Smooth muscle cell of the pulmonary artery (primary cell): Measurements from ENCODE around the gene PTF1A. TPM values are rescaled to one million over a fixed set of nuclear protein-coding genes. Genes with fewer than 3 reads are reported as not detected.

ENCODE experiments used
- total RNA-seq: library from RNA; depleted of rRNA; stranded (reverse); fragments of >200 nt; gene quantifications from 2 replicates; pipeline ENCODE4 v1.2.3, GENCODE V29; 2014

Gene PTF1A
- total RNA-seq: not detected in 2 replicates

DNA sequence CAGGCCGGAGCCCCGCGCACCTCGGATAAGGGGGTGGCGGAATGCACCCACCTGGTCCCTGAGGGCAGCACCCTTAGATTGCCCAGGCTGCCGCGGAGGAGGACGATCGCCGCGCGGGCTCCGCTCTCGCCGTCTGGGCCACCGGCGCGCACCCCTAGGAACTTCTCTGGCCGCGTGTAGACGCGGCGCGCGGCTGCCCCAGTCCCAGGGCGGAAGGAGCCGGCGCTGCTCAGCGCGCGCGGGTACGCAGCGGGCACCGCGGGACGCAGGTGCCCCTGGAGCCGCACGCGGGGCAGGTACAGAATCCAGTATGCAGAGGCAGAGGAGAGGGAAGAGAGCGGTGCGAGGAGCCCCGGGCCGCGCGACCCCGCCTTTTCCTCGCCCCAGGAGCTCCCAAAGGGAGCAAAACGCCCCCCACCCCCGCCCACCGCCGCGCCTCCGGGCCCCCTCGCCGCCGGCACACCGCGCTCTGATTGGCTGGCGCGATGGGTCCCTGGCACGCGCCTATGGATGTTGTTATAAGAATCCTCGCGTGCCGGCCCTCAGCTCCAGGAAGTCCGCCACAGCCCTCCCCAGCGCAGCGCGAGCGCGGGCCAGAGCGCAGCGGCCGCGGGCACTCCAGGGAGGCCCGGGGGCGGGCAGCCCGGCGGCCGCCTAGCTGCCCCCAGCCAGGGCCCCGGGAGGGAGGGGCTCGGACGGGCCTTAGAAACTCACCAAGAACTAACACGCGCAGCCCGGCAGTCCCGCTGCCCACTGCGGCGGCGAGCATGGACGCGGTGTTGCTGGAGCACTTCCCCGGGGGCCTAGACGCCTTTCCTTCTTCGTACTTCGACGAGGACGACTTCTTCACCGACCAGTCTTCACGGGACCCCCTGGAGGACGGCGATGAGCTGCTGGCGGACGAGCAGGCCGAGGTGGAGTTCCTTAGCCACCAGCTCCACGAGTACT is at the start of gene PTF1A:
Gene PTF1A (plus strand): TSS at position 549 of the 948 bp plus-strand sequence. CDS start 219 bp downstream, at position 768.

Other genes starting within 250 kb of the PTF1A start
- 12.7 and 14.6 TPM in 2 replicates for gene MSRB2, start 96.7 kb upstream of the PTF1A start, total RNA-seq
- gene C10orf67, start 152.5 kb downstream of the PTF1A start, total RNA-seq: 0.20 TPM in 1 of 2 replicates, not detected in the other
- gene OTUD1, start 246.8 kb downstream of the PTF1A start, total RNA-seq: 5.9 and 7.9 TPM in 2 replicates